SK-N-SH treated with all-trans-retinoic acid at 6 μM for 48 hours (cell line): Measurements from ENCODE around the gene AKAP12.

Experiments used
- ATAC-seq: fragments of 200-7000 bp; cut with Tn5 transposase; 3 replicates; pipeline ENCODE4 v1.9.1; 2020; ENCODE audit warnings: mild to moderate bottlenecking, moderate library complexity
- ARNTL ChIP-seq: fragments of 450-650 bp; formaldehyde crosslinking; IDR thresholded peaks from 2 replicates; pipeline ENCODE4 v1.5.0; 2020; ENCODE audit warnings: low read depth, mild to moderate bottlenecking, moderate library complexity, borderline replicate concordance
- BACH2 ChIP-seq: fragments of 250-450 bp; sonication (Bioruptor Pico); IDR thresholded peaks from 2 replicates; pipeline ENCODE4 v1.9.0; 2021; ENCODE audit warnings: mild to moderate bottlenecking, borderline replicate concordance
- CREB5 ChIP-seq: fragments of 250-450 bp; sonication (Bioruptor Pico); IDR thresholded peaks from 2 replicates; pipeline ENCODE4 v1.5.1; 2020; ENCODE audit warnings: low read depth, mild to moderate bottlenecking, moderate library complexity
- CSDC2 ChIP-seq: fragments of 250-450 bp; sonication (Bioruptor Pico); IDR thresholded peaks from 2 replicates; pipeline ENCODE4 v1.5.0; 2020; ENCODE audit warnings: mild to moderate bottlenecking, moderate library complexity
- CSRNP3 ChIP-seq: fragments of 250-450 bp; sonication (Bioruptor Pico); IDR thresholded peaks from 2 replicates; pipeline ENCODE4 v1.5.1; 2021; ENCODE audit warnings: mild to moderate bottlenecking, moderate library complexity
- ESRRG ChIP-seq: fragments of 250-450 bp; sonication (Bioruptor Pico); IDR thresholded peaks from 2 replicates; pipeline ENCODE4 v1.6.1; 2021; ENCODE audit warnings: mild to moderate bottlenecking
- GLIS3 ChIP-seq: fragments of 250-450 bp; sonication (Bioruptor Pico); IDR thresholded peaks from 2 replicates; pipeline ENCODE4 v1.5.0; 2020; ENCODE audit warnings: mild to moderate bottlenecking, moderate library complexity
- ISL1 ChIP-seq: fragments of 250-450 bp; sonication (Bioruptor Pico); IDR thresholded peaks from 2 replicates; pipeline ENCODE4 v2.1.2; 2022; ENCODE audit warnings: mild to moderate bottlenecking, moderate library complexity
- OSR1 ChIP-seq: fragments of 250-450 bp; sonication (Bioruptor Pico); IDR thresholded peaks from 2 replicates; pipeline ENCODE4 v1.8.0; 2022; ENCODE audit warnings: moderate library complexity, mild to moderate bottlenecking, inconsistent platforms
- PATZ1 ChIP-seq: fragments of 250-450 bp; sonication (Bioruptor Pico); IDR thresholded peaks from 2 replicates; pipeline ENCODE4 v1.8.0; 2020; ENCODE audit warnings: mild to moderate bottlenecking, moderate library complexity, borderline replicate concordance
- POU6F1 ChIP-seq: fragments of 250-450 bp; sonication (Bioruptor Pico); IDR thresholded peaks from 2 replicates; pipeline ENCODE4 v1.8.0; 2021; ENCODE audit warnings: low read depth, mild to moderate bottlenecking, moderate library complexity, borderline replicate concordance
- PPARA ChIP-seq: fragments of 250-450 bp; sonication (Bioruptor Pico); IDR thresholded peaks from 2 replicates; pipeline ENCODE4 v1.5.0; 2020; ENCODE audit warnings: mild to moderate bottlenecking, borderline replicate concordance
- RARB ChIP-seq: fragments of 250-450 bp; sonication (Bioruptor Pico); IDR thresholded peaks from 2 replicates; pipeline ENCODE4 v1.8.0; 2021; ENCODE audit warnings: mild to moderate bottlenecking, moderate library complexity
- SNAI2 ChIP-seq: fragments of 250-450 bp; sonication (Bioruptor Pico); IDR thresholded peaks from 2 replicates; pipeline ENCODE4 v1.5.0; 2020; ENCODE audit warnings: mild to moderate bottlenecking, moderate library complexity
- TCF4 ChIP-seq: fragments of 250-450 bp; sonication (Bioruptor Pico); IDR thresholded peaks from 2 replicates; pipeline ENCODE4 v1.8.0; 2021; ENCODE audit warnings: mild to moderate bottlenecking, moderate library complexity, borderline replicate concordance
- TOX ChIP-seq: fragments of 250-450 bp; sonication (Bioruptor Pico); IDR thresholded peaks from 2 replicates; pipeline ENCODE4 v1.8.0; 2021; ENCODE audit warnings: mild to moderate bottlenecking, moderate library complexity, borderline replicate concordance
- TSHZ2 ChIP-seq: fragments of 250-450 bp; sonication (Bioruptor Pico); IDR thresholded peaks from 2 replicates; pipeline ENCODE4 v1.5.0; 2020; ENCODE audit warnings: mild to moderate bottlenecking, moderate library complexity
- ZC3H10 ChIP-seq: fragments of 250-450 bp; sonication (Bioruptor Pico); IDR thresholded peaks from 2 replicates; pipeline ENCODE4 v1.5.1; 2021; ENCODE audit warnings: mild to moderate bottlenecking, moderate library complexity
- ZFP3 ChIP-seq: fragments of 250-450 bp; sonication (Bioruptor Pico); IDR thresholded peaks from 2 replicates; pipeline ENCODE4 v1.5.0; 2020; ENCODE audit warnings: mild to moderate bottlenecking, moderate library complexity
- ZFP30 ChIP-seq: fragments of 450-650 bp; formaldehyde crosslinking; IDR thresholded peaks from 2 replicates; pipeline ENCODE4 v1.5.0; 2022; ENCODE audit warnings: mild to moderate bottlenecking, moderate library complexity
- ZNF565 ChIP-seq: fragments of 450-650 bp; formaldehyde crosslinking; conservative IDR thresholded peaks from 2 replicates; pipeline ENCODE4 v1.5.0; 2020; ENCODE audit warnings: low read depth, mild to moderate bottlenecking, moderate library complexity
- ZNF70 ChIP-seq: fragments of 450-650 bp; formaldehyde crosslinking; IDR thresholded peaks from 2 replicates; pipeline ENCODE4 v1.5.0; 2020; ENCODE audit warnings: mild to moderate bottlenecking, moderate library complexity
- ZNF8 ChIP-seq: fragments of 450-650 bp; formaldehyde crosslinking; IDR thresholded peaks from 2 replicates; pipeline ENCODE4 v1.5.0; 2020; ENCODE audit warnings: mild to moderate bottlenecking, moderate library complexity

Gene AKAP12

DNA sequence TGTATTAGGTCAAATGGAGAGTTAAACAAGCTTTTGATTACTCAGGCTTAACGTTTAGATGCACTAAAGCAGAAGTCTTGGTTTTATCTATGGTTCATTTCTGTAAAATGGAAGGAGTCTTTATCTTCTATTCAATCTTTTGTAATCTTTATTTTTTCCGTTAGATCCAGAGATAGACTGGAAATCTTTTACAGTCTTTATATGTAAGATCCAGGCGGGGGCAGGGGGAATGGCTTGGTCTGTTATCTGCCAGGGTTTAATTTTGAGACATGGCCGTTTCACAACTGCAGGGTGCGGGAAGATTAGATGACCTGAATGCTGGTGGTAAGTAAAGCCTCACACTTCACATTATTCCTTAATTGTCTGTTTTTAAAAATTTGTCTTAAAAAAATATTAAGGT lies 3.7 kb downstream of the AKAP12 start:
- ATAC-seq: no peak
- TF ChIP-seq ZC3H10 (CRISPR knock-in tag): no peak
- TF ChIP-seq CREB5 (CRISPR knock-in tag): no peak
- no peak for TF ChIP-seq ZNF8
- TF ChIP-seq TOX (CRISPR knock-in tag): no peak
- TF ChIP-seq PPARA: no peak
- TF ChIP-seq ZNF70 (CRISPR knock-in tag): no peak
- TF ChIP-seq CSDC2 (CRISPR knock-in tag): no peak
- TF ChIP-seq SNAI2 (CRISPR knock-in tag): no peak
- no peak for TF ChIP-seq ESRRG
- TF ChIP-seq POU6F1 (CRISPR knock-in tag): no peak
- TF ChIP-seq ZNF565 (CRISPR knock-in tag): no peak
- TF ChIP-seq TSHZ2 (CRISPR knock-in tag): no peak
- TF ChIP-seq PATZ1 (CRISPR knock-in tag): no peak
- TF ChIP-seq ZFP3: no peak
- no peak for TF ChIP-seq TCF4 (CRISPR knock-in tag)
- no peak for TF ChIP-seq ZFP30 (CRISPR knock-in tag)
- TF ChIP-seq ISL1 (CRISPR knock-in tag): no peak
- no peak for TF ChIP-seq RARB (CRISPR knock-in tag)
- no peak for TF ChIP-seq BACH2 (CRISPR knock-in tag)

DNA sequence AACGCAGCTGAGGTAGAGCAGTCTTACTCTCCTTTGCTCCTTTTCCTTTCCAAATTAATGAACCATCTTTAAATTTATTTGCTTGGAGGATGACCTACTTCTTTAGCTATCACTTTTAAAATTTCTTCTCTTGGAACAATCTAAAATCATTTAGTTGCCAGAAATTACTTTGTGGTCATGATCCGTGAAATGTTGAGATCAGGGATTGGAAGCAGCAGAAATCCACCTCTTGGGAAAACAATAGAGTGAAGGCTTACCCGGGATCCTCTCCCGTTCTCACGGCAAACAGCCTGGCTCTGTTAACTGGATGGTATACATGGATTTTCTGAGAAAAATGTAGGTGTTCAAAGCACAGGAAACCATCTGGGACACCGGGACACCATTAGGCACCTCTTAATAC lies 7.7 kb downstream of the AKAP12 start:
- no peak for ATAC-seq
- TF ChIP-seq ZC3H10 (CRISPR knock-in tag) (no peak), GLIS3 (no peak), OSR1 (CRISPR knock-in tag) (no peak)

GRCh38 chr6:151248295-151248694 lies 8.5 kb downstream of the AKAP12 start:
- no peak for ATAC-seq

More at GRCh38 chr6:151248295-151248694, 8.5 kb downstream of the AKAP12 start:
- TF ChIP-seq RARB (CRISPR knock-in tag) (no peak), SNAI2 (CRISPR knock-in tag) (no peak), ARNTL (CRISPR knock-in tag) (no peak), CSRNP3 (CRISPR knock-in tag) (no peak), TSHZ2 (CRISPR knock-in tag) (no peak), ZC3H10 (CRISPR knock-in tag) (no peak), TOX (CRISPR knock-in tag) (no peak), ZNF70 (CRISPR knock-in tag) (no peak), PATZ1 (CRISPR knock-in tag) (no peak)
